Lower lobe of right lung (tissue), 2 donors: ENCODE measurements around the gene PINLYP. TPM values are rescaled to one million over a fixed set of nuclear protein-coding genes. Genes with fewer than 3 reads are reported as not detected.

ENCODE experiments used
- ATAC-seq, 2 donors: fragments of 200-7000 bp; cut with Tn5 transposase; one replicate each; pipeline ENCODE4 v1.9.1; 2020 to 2022; ENCODE audit warnings: mild to moderate bottlenecking in 2 of 2, moderate library complexity in 2 of 2
- DNase-seq: peaks from one replicate; pipeline ENCODE4 v3.0.0-alpha.2; 2020
- H3K27ac ChIP-seq: fragments of 200-600 bp; one replicate; pipeline ENCODE4 v1.8.0; 2022
- H3K27me3 ChIP-seq: fragments of 200-600 bp; one replicate; pipeline ENCODE4 v1.8.0; 2022; ENCODE audit warnings: low read depth
- H3K36me3 ChIP-seq: fragments of 200-600 bp; one replicate; pipeline ENCODE4 v1.8.0; 2022; ENCODE audit warnings: mild to moderate bottlenecking
- H3K4me1 ChIP-seq: fragments of 200-600 bp; one replicate; pipeline ENCODE4 v1.8.0; 2022
- H3K4me3 ChIP-seq: fragments of 200-600 bp; one replicate; pipeline ENCODE4 v1.8.0; 2022; ENCODE audit warnings: mild to moderate bottlenecking
- H3K9me3 ChIP-seq: fragments of 200-600 bp; one replicate; pipeline ENCODE4 v1.8.0; 2022
- CTCF ChIP-seq: fragments of 200-600 bp; IDR thresholded peaks from one replicate; pipeline ENCODE4 v1.8.0; 2022; ENCODE audit warnings: antibody characterized with exemption, mild to moderate bottlenecking
- intact Hi-C: fragments of 100-400 bp; cut with DNase I; formaldehyde crosslinking; loops from one replicate; pipeline ENCODE4 v1.11.0; 2022
- total RNA-seq: library from RNA; stranded (reverse); fragmentation: NEBNext Ultra II Directional; extraction: Animal tissue kit (Norgen Biotek cat#: 25700); gene quantifications from one replicate; pipeline ENCODE4 v1.2.1, GENCODE V29; 2021
- donor health status: DM: no; HTN: yes; CAD: no; lungs with severe emphysema.

Gene PINLYP
- total RNA-seq, 1 donor from 2014 or later = 5.8 TPM

GRCh38 chr19:43561139-43561970 is 14.2 kb upstream of the PINLYP start:
- peaks cover 54% of the 10 kb centered on the region for H3K36me3 ChIP-seq
- no peak for ATAC-seq

GRCh38 chr19:43562226-43562697 is 13.3 kb upstream of the PINLYP start:
- intact Hi-C loops = no loop called here
- H3K4me3 ChIP-seq = no peak overlapping the region
- H3K27me3 ChIP-seq = no peaks in the 10 kb centered on the region
- TF ChIP-seq CTCF = no peak
- peak overlapping the region; percentile 80 for H3K27ac ChIP-seq
- ATAC-seq (peak in 1 of 2 donors; percentile 27), DNase-seq (no peak)
- H3K36me3 ChIP-seq = peaks cover 46% of the 10 kb centered on the region
- no peaks in the 10 kb centered on the region for H3K9me3 ChIP-seq
- H3K4me1 ChIP-seq = peaks cover 27% of the 10 kb centered on the region

More at GRCh38 chr19:43561139-43561970, 14.2 kb upstream of the PINLYP start:
- no peaks in the 10 kb centered on the region for H3K27me3 ChIP-seq
- no peak overlapping the region for H3K4me3 ChIP-seq
- H3K4me1 ChIP-seq = peaks cover 27% of the 10 kb centered on the region
- H3K9me3 ChIP-seq = no peaks in the 10 kb centered on the region
- intact Hi-C loops = no loop called here
- DNase-seq = no peak
- no peak for TF ChIP-seq CTCF
- H3K27ac ChIP-seq = no peak overlapping the region

GRCh38 chr19:43562698-43563241 is 12.8 kb upstream of the PINLYP start:
- ATAC-seq (peak; percentile 87 to 88), DNase-seq (peak; percentile 88)
- Histone ChIP-seq H3K27ac (peak overlapping the region; percentile 80), H3K9me3 (no peaks in the 10 kb centered on the region), H3K4me3 (no peak overlapping the region), H3K4me1 (peaks cover 26% of the 10 kb centered on the region), H3K27me3 (no peaks in the 10 kb centered on the region), H3K36me3 (peaks cover 44% of the 10 kb centered on the region)
- no peak for TF ChIP-seq CTCF
- intact Hi-C loops = no loop called here

GRCh38 chr19:43563816-43564457 is 11.7 kb upstream of the PINLYP start:
- Histone ChIP-seq H3K27ac (peak overlapping the region; percentile 80), H3K36me3 (peaks cover 36% of the 10 kb centered on the region), H3K4me3 (no peak overlapping the region), H3K27me3 (no peaks in the 10 kb centered on the region), H3K9me3 (no peaks in the 10 kb centered on the region), H3K4me1 (peaks cover 22% of the 10 kb centered on the region)
- TF ChIP-seq CTCF = no peak
- ATAC-seq (no peak), DNase-seq (no peak)
- intact Hi-C loops = no loop called here

- H3K4me3 ChIP-seq = no peak overlapping the region
- TF ChIP-seq CTCF = no peak
- peaks cover 22% of the 10 kb centered on the region for H3K4me1 ChIP-seq
- no peaks in the 10 kb centered on the region for H3K27me3 ChIP-seq
- H3K36me3 ChIP-seq = peaks cover 32% of the 10 kb centered on the region
- ATAC-seq (no peak), DNase-seq (no peak)
- no peaks in the 10 kb centered on the region for H3K9me3 ChIP-seq
- H3K27ac ChIP-seq = no peak overlapping the region
- intact Hi-C loops = no loop called here
Measured at GRCh38 chr19:43564800-43565199, 10.8 kb upstream of the PINLYP start.
